Measurements from ENCODE around the gene TRABD2A. TPM values are rescaled to one million over a fixed set of nuclear protein-coding genes. Genes with fewer than 3 reads are reported as not detected.

Gene TRABD2A
- total RNA-seq, 4 donors from 2014 or later = 0.14 to 3.0 (median 0.29) TPM; not detected in 1

GRCh38 chr2:84888401-84889276 lies 7.8 kb upstream of the TRABD2A start:
- Histone ChIP-seq H3K36me3 (no peaks in the 10 kb centered on the region), H3K27me3 (no peaks in the 10 kb centered on the region), H3K4me1 (no peaks in the 10 kb centered on the region), H3K27ac (peak overlapping the region; percentile 33 to 34), H3K9me3 (no peaks in the 10 kb centered on the region), H3K4me3 (peak overlapping the region in 1 of 2 donors; percentile 21)
- no peak for DNase-seq
- intact Hi-C loops (cut with DNase I; ENCODE audit: low total_unique reads) = no loop called here
- TF ChIP-seq POLR2A (IDR thresholded peaks at IDR 0.05) = no peak
- TF ChIP-seq CTCF (IDR thresholded peaks at IDR 0.05) = no peak

- intact Hi-C loops (cut with DNase I; ENCODE audit: low total_unique reads) = no loop called here
- H3K27me3 ChIP-seq = no peaks in the 10 kb centered on the region
- H3K4me3 ChIP-seq = no peak overlapping the region
- H3K9me3 ChIP-seq = no peaks in the 10 kb centered on the region
- no peaks in the 10 kb centered on the region for H3K4me1 ChIP-seq
- no peak for TF ChIP-seq CTCF (IDR thresholded peaks at IDR 0.05)
- H3K27ac ChIP-seq = no peak overlapping the region
- H3K36me3 ChIP-seq = no peaks in the 10 kb centered on the region
- DNase-seq = no peak
Measured at GRCh38 chr2:84886791-84887190, 5.9 kb upstream of the TRABD2A start.

- Histone ChIP-seq H3K4me1 (peaks cover 0 to 13% of the 10 kb centered on the region in 2 donors), H3K9me3 (no peaks in the 10 kb centered on the region), H3K27ac (no peak overlapping the region), H3K27me3 (peaks cover 0 to 6% of the 10 kb centered on the region in 2 donors), H3K4me3 (no peak overlapping the region), H3K36me3 (no peaks in the 10 kb centered on the region)
- intact Hi-C loops (cut with DNase I; ENCODE audit: low total_unique reads) = no loop called here
- no peak for DNase-seq
- TF ChIP-seq CTCF (IDR thresholded peaks at IDR 0.05) = no peak
Measured at GRCh38 chr2:84885111-84885510, 4.2 kb upstream of the TRABD2A start.

- intact Hi-C loops (cut with DNase I; ENCODE audit: low total_unique reads) = no loop called here
- TF ChIP-seq CTCF (IDR thresholded peaks at IDR 0.05) (no peak), POLR2A (IDR thresholded peaks at IDR 0.05) (no peak)
- DNase-seq = no peak
Measured at GRCh38 chr2:84884449-84884848, 3.6 kb upstream of the TRABD2A start.

GRCh38 chr2:84882775-84883550 lies 2.1 kb upstream of the TRABD2A start:
- Histone ChIP-seq H3K4me1 (peaks cover 0 to 20% of the 10 kb centered on the region in 2 donors), H3K36me3 (no peaks in the 10 kb centered on the region), H3K27ac (no peak overlapping the region), H3K27me3 (peaks cover 0 to 6% of the 10 kb centered on the region in 2 donors), H3K4me3 (no peak overlapping the region), H3K9me3 (no peaks in the 10 kb centered on the region)
- TF ChIP-seq POLR2A (IDR thresholded peaks at IDR 0.05) (no peak), CTCF (IDR thresholded peaks at IDR 0.05) (no peak)
- intact Hi-C loops (cut with DNase I; ENCODE audit: low total_unique reads) = no loop called here
- no peak for DNase-seq

More at GRCh38 chr2:84884449-84884848, 3.6 kb upstream of the TRABD2A start:
- Histone ChIP-seq H3K36me3 (no peaks in the 10 kb centered on the region), H3K27me3 (peaks cover 0 to 6% of the 10 kb centered on the region in 2 donors), H3K4me1 (peaks cover 0 to 19% of the 10 kb centered on the region in 2 donors), H3K4me3 (no peak overlapping the region), H3K9me3 (no peaks in the 10 kb centered on the region), H3K27ac (no peak overlapping the region)

All from uterus (tissue), 4 donors.